ENCODE measurements around the gene SHB.

Gene SHB

DNA sequence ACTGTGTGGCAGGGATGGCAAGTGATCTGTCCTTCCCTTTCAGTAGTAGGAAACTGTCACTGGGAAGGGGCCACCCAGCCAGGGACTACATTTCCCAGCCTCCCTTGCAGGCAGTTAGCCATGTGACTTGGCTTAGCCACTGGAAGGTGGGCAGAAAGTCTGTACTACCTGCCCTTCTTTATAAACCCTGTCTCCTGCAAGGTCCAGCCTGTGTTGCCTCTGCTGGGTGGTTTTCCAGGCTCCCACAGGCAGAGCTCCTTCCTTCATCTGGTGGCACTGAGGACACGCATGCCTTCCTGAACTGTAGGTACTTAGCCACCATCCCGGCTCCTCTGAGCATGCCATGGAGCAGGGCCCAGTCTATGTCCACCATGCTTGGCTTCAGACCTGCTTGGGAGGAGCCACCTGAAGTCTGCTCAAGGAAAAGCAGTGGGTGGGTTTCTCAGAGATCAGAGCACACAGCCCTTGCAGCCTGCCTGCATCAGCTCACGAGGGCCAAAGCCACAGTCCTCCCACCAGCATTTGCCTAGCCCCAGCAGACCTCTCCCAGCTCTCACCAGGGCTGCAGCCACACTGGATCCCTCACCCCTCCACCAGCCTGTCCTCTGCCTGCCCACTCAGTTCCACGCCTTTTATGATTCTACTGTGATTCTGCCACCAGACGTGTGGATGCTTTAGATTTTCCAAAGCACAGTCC is 148.4 kb downstream of the SHB start:
- no peaks in the 10 kb centered on the region for H3K9me3 Mint-ChIP-seq
- H3K27ac Mint-ChIP-seq, result no peak overlapping the region
- no peaks in the 10 kb centered on the region for H3K36me3 Mint-ChIP-seq (ENCODE audit: low read depth)
- H3K4me3 Mint-ChIP-seq, result no peak overlapping the region
- no peaks in the 10 kb centered on the region for H3K4me1 Mint-ChIP-seq (ENCODE audit: low read depth)
- H3K27me3 Mint-ChIP-seq (ENCODE audit: low read depth), result no peaks in the 10 kb centered on the region

DNA sequence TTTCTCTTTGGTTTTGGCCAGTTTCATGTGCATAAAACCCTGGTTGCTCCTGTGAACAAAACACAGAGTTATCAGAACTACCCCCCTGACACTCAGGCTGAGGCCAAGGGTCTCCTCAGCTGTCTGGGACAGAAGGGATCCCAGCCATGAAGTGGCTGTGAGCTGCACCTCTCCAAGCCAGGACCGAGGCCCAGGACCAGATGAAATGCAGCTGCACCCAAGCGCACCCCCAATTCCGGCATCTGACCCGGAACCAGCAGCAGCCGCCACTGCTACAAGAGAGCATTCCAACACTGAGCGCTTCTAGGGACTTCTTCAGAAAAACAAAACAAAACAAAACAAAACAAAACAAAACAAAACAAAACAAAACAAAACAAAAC is 149.1 kb downstream of the SHB start:
- H3K36me3 Mint-ChIP-seq (ENCODE audit: low read depth), result no peaks in the 10 kb centered on the region
- no peak overlapping the region for H3K4me3 Mint-ChIP-seq
- no peaks in the 10 kb centered on the region for H3K27me3 Mint-ChIP-seq (ENCODE audit: low read depth)
- H3K9me3 Mint-ChIP-seq, result no peaks in the 10 kb centered on the region
- no peak overlapping the region for H3K27ac Mint-ChIP-seq
- no peaks in the 10 kb centered on the region for H3K4me1 Mint-ChIP-seq (ENCODE audit: low read depth)

DNA sequence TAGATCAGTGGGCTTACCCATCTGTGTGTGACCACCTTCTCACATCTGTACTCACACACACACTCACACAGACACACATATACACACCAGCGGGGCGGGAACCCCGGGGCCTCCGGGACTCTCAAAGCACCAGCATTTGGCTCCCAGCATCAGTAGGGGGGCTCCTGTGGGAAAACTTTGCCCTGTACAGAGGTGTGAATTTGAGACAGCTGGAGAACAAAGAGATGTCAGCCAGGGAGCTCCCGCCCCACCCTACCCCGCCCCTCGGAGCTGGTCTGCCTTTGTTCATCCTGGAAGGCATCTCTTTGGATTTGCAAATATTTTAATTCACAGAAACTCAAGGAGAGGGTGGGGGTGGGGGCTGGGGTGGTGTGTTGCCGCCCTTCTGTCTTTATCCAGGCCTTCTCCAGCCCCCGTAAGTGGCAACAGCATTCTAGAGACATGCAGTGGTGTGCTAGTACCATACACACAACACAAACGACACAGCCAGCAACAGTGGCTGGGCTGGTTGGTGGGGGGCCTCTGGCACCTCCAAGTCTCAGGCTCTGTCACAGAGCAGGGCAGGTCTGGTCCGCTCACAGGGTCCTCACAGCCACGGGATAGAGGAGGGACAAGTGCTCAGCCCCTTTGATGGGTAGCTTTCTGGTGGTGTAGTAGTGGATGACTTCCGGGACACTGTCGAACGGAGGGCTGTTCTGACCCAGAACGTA is 149.6 kb downstream of the SHB start:
- H3K27ac Mint-ChIP-seq, result no peak overlapping the region
- no peaks in the 10 kb centered on the region for H3K27me3 Mint-ChIP-seq (ENCODE audit: low read depth)
- H3K36me3 Mint-ChIP-seq (ENCODE audit: low read depth), result no peaks in the 10 kb centered on the region
- no peaks in the 10 kb centered on the region for H3K9me3 Mint-ChIP-seq
- H3K4me1 Mint-ChIP-seq (ENCODE audit: low read depth), result no peaks in the 10 kb centered on the region
- no peak overlapping the region for H3K4me3 Mint-ChIP-seq

DNA sequence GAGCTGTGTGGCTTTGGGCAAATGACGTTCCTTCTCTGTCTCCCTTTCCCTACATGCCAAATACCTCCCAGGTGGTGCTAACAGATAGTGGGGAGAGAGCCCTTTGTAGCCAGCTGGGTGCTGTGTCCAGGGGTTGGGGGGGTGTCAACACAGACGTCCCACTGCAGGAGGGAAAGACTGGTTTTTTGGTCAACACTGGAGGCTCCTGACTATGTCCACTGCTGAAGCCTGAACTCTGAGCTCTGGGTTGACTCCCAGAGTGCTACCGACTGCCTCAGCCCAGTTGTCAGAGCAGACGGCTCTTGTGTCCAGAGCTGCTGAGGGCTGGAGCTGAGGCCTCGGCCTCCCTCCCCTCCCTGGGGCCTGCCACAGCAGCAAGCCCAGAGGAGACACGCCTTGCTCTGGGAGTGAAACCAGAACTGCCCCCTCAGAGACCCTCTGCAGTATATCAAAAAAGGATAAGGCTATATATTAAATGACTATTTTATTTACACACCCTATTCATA is 150.3 kb downstream of the SHB start:
- Mint-ChIP-seq H3K4me3 (no peak overlapping the region), H3K36me3 (ENCODE audit: low read depth) (no peaks in the 10 kb centered on the region), H3K27me3 (ENCODE audit: low read depth) (peaks cover under 1% of the 10 kb centered on the region), H3K9me3 (no peaks in the 10 kb centered on the region), H3K4me1 (ENCODE audit: low read depth) (no peaks in the 10 kb centered on the region), H3K27ac (no peak overlapping the region)

DNA sequence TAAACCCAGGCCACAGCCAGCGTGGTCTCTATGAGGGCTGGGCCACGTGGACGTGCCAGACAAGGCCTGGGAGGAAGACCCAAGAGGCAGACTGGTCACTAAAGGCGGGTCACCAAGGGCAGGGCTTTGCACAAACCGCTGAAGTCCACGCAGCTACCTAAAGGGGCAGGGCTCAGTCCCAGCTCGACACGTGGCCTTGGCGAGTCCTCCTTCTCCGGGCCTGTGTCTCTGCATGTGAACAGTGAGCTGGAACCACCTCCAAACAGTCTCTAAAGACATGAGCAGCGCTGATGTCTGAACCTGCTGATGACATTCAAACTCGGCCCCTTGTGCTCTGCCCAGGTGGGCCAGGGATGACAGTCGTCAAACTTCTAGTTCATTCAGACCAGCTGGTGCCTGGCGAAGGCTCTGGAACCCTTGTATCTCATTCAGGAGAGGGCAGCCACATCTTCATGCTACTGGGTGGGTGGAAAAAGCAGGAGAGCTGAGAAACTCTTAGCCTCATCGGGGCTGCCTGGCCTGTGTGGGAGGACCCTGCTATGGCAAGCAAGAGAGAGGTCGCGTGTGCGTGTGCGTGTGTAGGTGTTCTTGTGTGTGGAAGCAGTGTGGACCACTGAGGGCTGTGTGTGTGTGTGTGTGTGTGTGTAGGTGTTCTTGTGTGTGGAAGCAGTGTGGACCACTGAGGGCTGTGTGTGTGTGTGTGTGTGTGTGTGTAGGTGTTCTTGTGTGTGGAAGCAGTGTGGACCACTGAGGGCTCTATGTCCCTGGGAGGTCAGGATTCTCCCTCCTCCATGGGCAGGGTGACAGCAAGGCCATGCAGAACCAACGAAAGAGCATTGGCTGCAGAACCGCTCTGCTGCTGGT is 151.0 kb downstream of the SHB start:
- Mint-ChIP-seq H3K27ac (no peak overlapping the region), H3K36me3 (ENCODE audit: low read depth) (no peaks in the 10 kb centered on the region), H3K4me3 (no peak overlapping the region), H3K4me1 (ENCODE audit: low read depth) (peaks cover 4% of the 10 kb centered on the region), H3K9me3 (no peaks in the 10 kb centered on the region), H3K27me3 (ENCODE audit: low read depth) (peaks cover 4% of the 10 kb centered on the region)

DNA sequence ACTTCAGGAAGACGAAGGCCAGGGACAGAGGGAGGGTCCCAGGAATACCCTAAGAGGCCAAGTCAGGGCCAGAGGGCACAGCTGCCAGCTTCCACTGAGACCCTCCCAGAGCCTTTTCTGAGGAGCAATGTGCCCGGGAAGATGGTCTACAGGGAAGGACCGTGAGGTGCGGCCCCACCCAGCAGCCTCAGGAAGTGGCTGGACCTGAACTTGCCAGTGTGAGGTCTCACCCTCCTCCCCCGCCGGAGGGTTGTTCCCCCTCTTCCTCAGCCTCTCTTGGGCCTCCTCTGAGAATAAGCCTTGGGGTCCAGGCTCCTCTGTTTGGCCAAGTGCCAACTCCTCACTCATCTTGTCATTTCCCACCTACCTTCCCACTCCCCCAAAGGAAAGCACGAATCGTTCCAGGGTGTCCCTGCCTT is 151.7 kb downstream of the SHB start:
- no peaks in the 10 kb centered on the region for H3K36me3 Mint-ChIP-seq (ENCODE audit: low read depth)
- no peaks in the 10 kb centered on the region for H3K9me3 Mint-ChIP-seq
- H3K4me3 Mint-ChIP-seq, result no peak overlapping the region
- peaks cover 4% of the 10 kb centered on the region for H3K27me3 Mint-ChIP-seq (ENCODE audit: low read depth)
- no peak overlapping the region for H3K27ac Mint-ChIP-seq
- H3K4me1 Mint-ChIP-seq (ENCODE audit: low read depth), result peaks cover 4% of the 10 kb centered on the region

DNA sequence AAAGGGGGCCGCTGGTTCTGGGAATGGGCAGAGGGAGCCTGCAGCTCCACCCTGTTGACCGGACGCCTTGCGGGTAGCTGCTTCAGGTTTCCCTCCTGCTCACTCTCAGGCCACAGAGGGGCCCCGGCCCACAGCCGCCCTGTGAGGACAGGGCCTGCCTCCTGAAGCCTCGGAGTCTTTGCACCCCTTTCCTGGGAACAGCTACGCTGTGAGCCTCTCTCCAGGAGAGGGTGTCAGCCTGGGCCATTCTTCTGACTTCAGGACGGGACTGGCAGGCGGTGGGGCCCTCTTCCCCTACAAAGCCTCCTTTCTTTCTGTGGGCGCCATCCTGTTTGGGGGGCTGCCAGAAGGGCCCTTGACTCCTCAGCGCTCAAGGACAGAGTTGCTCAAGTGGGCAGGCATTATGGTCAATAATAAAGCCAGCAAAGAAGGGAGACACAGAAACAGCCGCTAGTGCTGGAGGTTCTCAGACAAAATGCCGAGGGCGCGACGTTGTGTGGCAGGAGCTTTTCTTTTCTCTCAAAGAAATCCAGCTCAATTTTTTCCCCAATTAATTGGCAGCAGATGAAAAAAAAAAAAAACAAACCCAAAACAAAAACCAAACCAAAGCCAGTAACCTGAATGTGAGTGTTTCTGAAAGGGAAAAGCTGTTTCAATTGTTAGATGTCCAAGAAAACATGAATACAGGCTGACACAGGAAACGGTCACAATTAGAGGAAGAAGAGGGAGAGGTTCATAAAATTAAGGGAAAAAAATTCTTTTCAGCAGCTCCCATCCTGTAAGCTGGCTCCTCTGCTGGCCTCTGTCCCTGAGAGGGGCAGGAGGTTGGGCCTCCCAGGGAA is 152.3 kb downstream of the SHB start:
- Mint-ChIP-seq H3K4me3 (no peak overlapping the region), H3K9me3 (no peaks in the 10 kb centered on the region), H3K27me3 (ENCODE audit: low read depth) (peaks cover 4% of the 10 kb centered on the region), H3K36me3 (ENCODE audit: low read depth) (no peaks in the 10 kb centered on the region), H3K4me1 (ENCODE audit: low read depth) (peaks cover 4% of the 10 kb centered on the region), H3K27ac (no peak overlapping the region)

DNA sequence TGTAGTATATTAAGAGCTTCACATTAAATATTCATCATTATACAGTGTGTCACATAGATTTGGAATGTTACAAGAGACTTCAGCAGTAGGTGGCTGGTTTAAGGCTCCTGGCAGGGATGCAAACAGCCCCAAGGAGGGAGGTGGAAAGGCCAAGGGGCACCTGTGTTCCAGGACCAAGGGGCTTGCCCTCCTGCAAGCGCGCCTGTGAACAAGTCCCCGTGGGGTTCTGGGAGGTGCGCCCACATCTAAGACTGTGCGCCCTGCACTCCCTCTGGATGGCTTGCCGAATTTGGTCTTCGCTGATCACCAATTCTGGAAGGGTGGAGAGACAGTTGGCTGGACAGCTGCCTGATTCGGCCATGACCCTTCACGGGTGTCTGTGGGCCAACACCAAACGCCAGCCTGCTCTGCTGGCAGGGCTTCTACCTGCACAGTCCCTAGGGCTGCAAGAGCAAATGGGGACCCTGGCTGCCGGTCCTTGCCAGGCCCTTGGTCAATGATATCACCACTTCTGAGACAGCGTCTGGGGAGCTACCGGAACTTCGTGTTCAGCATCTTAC is 153.0 kb downstream of the SHB start:
- H3K4me1 Mint-ChIP-seq (ENCODE audit: low read depth), result peaks cover 4% of the 10 kb centered on the region
- H3K27ac Mint-ChIP-seq, result no peak overlapping the region
- H3K9me3 Mint-ChIP-seq, result no peaks in the 10 kb centered on the region
- H3K4me3 Mint-ChIP-seq, result no peak overlapping the region
- H3K36me3 Mint-ChIP-seq (ENCODE audit: low read depth), result no peaks in the 10 kb centered on the region
- peaks cover 4% of the 10 kb centered on the region for H3K27me3 Mint-ChIP-seq (ENCODE audit: low read depth)

DNA sequence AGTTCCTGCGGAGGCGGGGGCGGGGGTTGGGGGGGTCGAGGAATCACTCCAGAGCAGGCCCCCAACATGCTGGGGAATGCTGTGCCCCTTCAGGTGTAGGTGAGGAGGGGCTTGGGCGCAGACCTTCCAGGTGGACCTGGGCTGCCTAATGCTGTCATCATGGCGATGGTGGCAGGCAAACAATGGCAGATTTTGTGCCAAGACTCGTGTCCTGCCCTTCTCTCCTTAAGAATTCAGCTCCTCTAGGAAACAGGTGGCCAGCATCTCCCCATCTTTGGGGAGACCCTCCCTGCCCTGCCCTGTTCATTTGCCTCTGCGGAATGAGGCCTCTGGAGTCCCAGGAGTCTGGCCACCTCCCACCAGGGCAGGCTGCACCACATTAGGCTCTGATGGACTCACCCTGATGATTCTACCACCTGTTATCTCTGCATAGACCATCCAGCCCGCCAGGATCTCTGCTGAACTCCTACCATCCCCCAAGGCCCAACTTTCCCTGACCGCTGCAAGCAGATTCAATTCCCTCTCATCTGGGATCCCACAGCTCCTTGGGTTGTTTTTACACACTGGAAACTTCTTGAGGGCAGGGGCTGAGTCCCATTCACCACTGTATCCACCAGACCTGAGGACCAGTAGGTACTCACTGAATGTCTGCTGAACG is 154.2 kb downstream of the SHB start:
- H3K36me3 Mint-ChIP-seq (ENCODE audit: low read depth), result no peaks in the 10 kb centered on the region
- no peaks in the 10 kb centered on the region for H3K9me3 Mint-ChIP-seq
- H3K4me1 Mint-ChIP-seq (ENCODE audit: low read depth), result peaks cover 4% of the 10 kb centered on the region
- no peak overlapping the region for H3K4me3 Mint-ChIP-seq
- H3K27me3 Mint-ChIP-seq (ENCODE audit: low read depth), result peaks cover 4% of the 10 kb centered on the region
- no peak overlapping the region for H3K27ac Mint-ChIP-seq

DNA sequence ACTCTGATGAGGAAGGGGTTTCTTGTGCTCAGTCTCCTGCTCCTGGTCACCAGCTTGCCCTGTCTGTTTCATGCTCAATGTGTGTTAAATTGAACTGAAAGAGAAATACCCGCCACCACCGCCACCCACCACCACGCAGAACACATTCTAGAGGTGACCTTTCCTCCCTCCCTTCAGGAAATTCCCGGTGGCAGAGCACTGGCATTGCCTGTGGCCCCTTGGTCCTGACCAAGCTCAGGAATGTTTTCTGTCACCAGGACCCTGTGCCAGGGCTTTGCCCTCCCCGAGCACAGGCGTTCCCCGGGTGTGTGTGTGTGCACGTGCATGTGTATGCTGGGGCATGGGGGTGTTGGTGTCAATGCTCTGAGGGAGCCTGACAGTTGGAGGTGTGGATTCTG is 154.9 kb downstream of the SHB start:
- no peak overlapping the region for H3K27ac Mint-ChIP-seq
- no peak overlapping the region for H3K4me3 Mint-ChIP-seq
- no peaks in the 10 kb centered on the region for H3K9me3 Mint-ChIP-seq
- peaks cover 4% of the 10 kb centered on the region for H3K27me3 Mint-ChIP-seq (ENCODE audit: low read depth)
- H3K4me1 Mint-ChIP-seq (ENCODE audit: low read depth), result peaks cover 4% of the 10 kb centered on the region
- no peaks in the 10 kb centered on the region for H3K36me3 Mint-ChIP-seq (ENCODE audit: low read depth)

DNA sequence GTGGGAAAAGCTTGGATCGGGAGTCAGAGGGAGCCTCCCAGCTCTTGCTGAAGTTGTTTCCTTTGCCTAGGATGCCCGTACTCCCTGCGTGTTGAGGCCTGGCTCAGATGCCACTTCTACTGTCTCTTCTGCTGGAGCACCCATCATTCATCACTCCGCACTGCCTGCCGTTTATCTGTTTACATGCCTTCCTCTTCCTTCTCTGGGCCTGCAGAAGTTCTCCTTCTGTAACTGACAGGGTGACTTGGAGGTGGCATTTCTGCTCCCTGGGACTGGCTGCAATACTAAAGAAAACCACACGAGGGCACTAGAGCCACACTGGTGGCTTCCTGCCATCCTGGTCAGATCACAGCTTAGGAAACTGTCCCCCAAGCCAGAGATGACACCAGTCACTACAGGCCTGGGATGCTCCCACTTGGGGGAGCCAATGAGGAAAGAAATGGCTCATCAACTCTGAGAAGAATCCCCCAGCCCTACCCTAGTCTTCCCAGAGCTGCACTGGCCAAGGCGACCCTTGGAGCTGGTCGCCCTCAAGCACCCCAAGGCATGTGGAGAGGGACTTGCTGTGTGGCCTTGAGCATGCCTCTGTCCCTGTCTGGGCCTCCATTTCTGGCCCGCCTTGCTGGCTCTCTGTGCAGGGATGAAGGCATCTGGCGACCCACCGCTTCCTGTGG is 155.4 kb downstream of the SHB start:
- Mint-ChIP-seq H3K9me3 (no peaks in the 10 kb centered on the region), H3K27me3 (ENCODE audit: low read depth) (peaks cover 4% of the 10 kb centered on the region), H3K27ac (no peak overlapping the region), H3K36me3 (ENCODE audit: low read depth) (no peaks in the 10 kb centered on the region), H3K4me1 (ENCODE audit: low read depth) (peaks cover 4% of the 10 kb centered on the region), H3K4me3 (no peak overlapping the region)

DNA sequence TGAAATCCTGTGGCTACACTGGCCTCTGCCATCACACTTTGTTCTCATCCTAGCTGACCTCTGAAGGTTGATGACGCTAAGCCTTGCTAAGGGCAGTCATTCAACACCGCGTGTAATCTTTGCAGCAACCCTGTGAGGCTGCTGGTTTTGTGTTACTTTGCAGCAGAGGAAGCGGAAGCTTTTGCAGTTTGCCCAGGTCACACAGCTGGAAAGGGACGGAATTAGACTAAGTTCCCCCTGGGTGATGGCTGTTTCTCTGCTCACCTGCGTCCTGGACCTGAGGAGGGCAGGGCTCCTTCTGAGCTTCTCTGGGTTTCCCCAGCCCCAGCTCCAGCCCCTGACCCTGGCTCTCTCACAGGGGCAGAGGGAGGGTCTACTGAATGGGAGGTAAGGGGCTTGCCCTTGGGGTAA is 157.8 kb downstream of the SHB start:
- Mint-ChIP-seq H3K36me3 (ENCODE audit: low read depth) (no peaks in the 10 kb centered on the region), H3K27ac (no peak overlapping the region), H3K4me1 (ENCODE audit: low read depth) (peaks cover 4% of the 10 kb centered on the region), H3K27me3 (ENCODE audit: low read depth) (peaks cover 4% of the 10 kb centered on the region), H3K4me3 (no peak overlapping the region), H3K9me3 (no peaks in the 10 kb centered on the region)

DNA sequence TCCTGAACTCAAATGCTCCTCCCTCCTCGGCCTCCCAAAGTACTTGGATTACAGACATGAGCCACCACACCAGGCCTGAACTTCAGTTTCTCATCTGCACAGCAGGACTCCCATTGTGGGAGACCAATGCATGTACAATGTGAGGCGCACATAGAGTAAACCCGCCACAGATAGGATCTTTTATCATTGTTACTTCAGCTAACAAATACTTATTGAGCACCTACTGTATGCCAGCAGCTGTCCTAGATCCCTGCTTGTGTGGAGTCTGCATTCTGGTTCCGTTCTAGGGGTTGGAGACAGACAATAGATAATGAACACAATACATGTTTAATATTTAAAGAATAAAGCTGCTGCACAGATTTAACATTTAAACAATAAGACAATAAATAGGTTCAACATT is 158.8 kb downstream of the SHB start:
- no peak overlapping the region for H3K4me3 Mint-ChIP-seq
- H3K27me3 Mint-ChIP-seq (ENCODE audit: low read depth), result peaks cover 4% of the 10 kb centered on the region
- H3K36me3 Mint-ChIP-seq (ENCODE audit: low read depth), result no peaks in the 10 kb centered on the region
- H3K27ac Mint-ChIP-seq, result no peak overlapping the region
- H3K4me1 Mint-ChIP-seq (ENCODE audit: low read depth), result peaks cover 4% of the 10 kb centered on the region
- H3K9me3 Mint-ChIP-seq, result no peaks in the 10 kb centered on the region
